GM19372 (cell line): Measurements from ENCODE around the gene ACOX2.

ENCODE experiments used
- ATAC-seq: cut with Tn5 transposase; IDR thresholded peaks from one replicate; pipeline ENCODE4 v1.9.1; 2021; ENCODE audit warnings: mild to moderate bottlenecking, low read depth, moderate library complexity; ENCODE audit not compliant: unreplicated experiment

ACOX2 gene

DNA sequence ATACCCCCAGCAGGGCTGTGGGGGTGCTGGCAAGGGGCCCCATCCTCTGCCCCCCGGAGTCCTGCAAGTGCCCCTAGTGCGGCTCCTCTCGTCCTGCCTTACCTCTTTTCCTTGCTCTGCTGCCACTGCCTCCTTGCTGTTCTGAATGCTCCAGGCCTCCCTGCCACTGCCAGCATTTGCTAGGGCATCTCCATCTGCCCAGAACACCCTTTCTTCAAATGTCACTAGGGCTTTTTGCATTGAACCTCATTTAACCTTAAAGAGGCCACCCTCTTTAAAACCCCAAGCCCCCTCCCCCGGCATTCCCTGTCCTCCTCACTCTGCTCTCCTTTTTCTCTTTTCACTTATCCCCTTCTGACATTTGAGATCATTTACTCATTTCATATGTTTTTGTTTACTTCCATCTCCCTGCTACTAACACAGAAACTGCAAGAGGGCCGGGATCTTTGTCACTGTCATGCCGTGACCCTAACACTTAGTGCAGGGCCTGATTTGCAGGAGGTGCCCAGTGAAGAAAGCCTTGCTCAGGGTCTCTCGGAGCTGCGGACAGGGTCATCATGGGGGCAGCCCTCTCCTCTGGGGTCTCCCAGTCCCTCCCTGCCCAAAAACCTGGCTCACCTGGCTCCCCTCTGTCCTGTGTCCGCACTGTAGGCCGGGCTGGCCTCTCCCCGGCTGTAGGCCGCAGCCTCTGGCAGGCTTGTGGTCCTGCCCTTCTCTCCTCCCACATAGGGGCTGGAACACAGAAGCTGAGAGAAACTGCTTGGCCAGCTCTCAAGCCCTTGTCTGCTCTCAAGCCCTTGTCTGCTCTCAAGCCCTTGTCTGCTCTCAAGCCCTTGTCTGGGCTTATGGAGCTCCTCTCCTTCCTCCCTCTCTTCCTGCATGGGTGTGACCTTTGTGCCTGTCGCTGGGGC is at the start of gene ACOX2:
Gene ACOX2 (minus strand): TSS at position 690 of the 911 bp plus-strand sequence. CDS start 2,084 bp downstream, outside the sequence.
- no peak for ATAC-seq

DNA sequence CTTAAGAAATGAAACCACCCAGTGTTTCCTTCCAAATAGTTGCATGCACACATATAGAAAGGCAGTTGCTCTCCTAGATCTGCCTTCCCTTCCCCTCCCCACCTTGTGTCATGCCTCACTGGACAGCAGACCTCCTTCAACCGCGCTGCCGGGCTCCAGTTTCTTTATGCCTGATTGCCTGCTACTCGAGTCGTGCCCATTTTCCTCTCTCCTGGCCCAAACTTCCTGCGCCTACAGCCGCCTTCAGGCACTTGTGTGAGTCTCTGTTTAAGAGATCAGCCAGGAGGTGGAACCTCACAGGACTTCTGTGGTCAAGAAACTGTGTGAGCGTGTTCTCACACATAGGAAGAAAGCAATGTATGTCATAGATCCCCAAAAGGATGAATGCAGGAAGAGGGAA is 49.0 kb upstream of the ACOX2 start:
- no peak for ATAC-seq

DNA sequence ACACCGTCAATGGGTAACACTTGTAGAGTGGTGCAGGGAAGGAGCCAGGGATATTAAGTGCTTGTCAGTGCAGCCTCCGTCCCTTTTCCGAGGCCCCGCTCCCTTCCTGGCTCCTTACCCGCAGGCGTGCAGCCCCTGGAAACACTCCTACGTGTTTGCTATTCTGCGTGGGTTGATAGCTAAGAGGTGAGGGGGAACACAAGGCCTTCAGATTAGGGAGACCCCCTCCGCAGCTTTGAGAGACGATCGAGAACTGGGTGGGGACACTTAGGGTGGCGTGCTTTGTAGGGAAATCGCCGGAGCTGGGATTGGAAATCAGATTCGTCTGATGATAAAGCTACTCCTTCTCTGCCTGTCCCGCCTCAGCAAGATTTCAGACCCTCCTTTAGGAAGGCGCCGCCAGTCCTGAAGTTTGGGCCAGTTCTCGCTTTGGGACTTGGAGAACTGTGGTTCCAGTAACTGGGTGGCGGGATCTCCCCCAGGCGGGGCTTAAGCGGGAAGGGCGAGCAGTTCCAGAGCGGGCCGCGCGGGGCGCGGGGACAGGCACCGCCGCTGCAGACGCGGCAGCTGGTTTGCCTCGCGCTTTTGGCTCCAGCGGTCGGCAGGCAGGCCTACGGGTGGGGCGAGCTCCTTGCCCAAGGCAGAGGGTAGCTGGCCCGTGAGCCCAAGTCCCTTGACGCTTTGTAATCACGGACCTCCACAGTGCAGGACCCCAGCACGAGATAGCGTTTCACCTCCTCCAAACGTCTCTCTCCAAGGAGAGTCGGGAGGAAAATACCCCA is 48.2 kb upstream of the ACOX2 start:
- ATAC-seq: peak; percentile 88

DNA sequence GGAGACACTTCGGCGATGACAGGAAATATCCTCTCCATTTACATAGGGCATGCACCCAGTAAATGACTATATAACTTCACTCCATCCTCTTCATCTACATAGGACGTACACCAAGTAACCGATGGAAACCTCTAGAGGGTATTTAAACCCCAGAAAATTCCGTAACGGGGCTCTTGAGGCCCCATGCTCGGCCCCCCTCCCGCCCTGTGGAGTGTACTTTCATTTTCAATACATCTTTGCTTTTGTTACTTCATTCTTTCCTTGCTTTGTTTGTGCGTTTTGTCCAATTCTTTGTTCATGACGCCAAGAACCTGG is 47.7 kb upstream of the ACOX2 start:
- no peak for ATAC-seq

DNA sequence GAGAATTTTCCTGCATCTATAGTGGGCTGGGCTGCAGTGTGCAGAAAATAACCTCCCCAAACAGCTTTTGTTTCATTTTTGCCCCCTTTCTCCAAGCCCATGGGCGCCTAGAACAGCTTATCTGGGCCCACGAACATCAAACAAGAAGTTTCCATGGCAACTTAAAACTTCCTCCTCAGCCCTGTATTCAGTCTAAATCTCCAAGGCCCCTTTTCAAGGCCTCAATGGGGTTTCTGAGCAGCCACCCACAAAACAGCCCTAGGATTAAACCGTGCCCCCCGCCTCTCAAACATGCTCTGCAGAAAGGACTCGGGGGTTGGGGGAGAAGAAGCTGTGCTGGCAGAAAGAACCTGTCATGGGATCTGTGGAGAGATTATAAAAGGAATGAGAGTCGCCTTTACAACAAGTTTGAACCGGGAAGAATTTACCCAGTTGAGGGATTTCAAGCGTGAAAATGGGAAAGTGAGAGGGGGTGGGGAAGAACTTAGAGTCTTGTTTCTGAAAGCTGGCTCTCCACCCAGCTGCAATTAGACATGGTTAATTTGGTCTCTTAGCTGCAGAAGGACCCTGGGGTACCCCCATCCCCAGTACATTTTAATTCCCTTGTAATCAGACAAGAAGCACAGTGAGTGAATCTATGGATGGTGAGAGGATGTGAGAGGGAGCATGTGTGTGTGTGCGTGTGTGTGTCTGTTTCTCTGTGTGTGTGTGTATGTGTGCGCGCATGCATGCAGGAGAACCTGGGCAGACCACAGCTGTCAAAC is 44.5 kb upstream of the ACOX2 start:
- ATAC-seq: no peak

- ATAC-seq: no peak
Observed at GRCh38 chr3:58580826-58581327, 43.9 kb upstream of the ACOX2 start.

DNA sequence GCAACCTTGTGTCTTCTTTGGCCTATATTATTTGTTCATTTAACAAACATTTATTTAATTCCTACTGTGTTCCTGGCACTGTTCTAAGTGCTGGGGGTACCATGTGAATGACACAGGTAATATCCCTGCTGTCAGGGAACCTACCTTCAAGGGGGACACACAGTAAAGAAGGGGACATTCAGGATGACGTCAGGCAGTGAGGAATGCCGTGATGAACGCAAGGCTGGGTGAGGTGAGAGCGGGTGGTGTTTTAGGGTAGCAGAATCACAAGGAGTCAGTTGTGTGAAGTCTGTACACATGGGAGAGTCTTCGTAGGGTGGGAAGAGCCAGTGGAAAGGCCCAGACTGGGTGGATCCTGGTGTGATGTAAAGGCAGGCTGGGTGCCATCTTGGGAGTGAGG is 41.9 kb upstream of the ACOX2 start:
- no peak for ATAC-seq

- ATAC-seq: no peak
Observed at GRCh38 chr3:58577269-58577821, 40.4 kb upstream of the ACOX2 start, which contains the start of gene FAM107A. Gene FAM107A, minus strand, starts transcription at chr3:58577391. Its CDS starts 7,531 bp downstream, at chr3:58569860.

GRCh38 chr3:58576716-58577115 is 39.7 kb upstream of the ACOX2 start:
- no peak for ATAC-seq

- ATAC-seq: no peak
Observed at GRCh38 chr3:58575971-58576652, 39.1 kb upstream of the ACOX2 start.

DNA sequence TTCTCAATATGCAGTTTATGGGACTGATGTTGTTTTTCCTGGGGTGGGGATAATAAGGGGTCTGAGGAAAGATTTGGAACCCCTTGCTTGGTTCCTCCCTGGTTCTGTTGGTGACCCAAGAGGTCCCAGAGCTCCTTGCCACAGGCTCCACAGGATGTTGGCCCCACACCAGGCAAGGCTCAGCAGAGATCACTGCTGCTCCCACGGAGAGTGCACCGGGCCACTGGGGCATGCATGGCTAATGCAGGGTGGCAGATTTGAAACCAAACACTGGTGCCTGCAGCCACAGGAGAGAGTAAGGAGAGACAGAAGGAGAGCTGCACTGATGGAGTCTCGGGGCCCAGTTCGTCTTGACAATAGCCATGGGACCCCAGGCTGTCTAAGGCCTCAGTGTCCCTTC is 37.7 kb upstream of the ACOX2 start:
- no peak for ATAC-seq

DNA sequence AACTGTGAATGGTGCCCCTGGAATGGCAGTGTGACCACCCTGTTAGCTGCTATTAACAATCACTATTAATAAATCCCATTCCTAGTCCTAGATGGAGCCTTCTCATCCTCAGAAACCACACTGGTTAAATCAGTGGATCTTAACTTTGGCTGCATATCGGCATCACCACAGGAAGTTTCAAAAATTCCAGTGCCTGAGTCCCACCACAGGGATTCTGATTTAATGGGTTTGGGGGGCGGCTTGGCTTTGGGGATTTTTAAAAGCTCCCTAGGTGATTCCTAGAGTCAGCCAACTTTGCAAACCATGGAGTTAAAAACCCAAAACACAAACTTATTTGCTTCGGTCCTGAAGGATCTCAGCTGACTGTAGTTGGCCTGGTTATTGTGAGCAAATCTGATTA is 37.1 kb upstream of the ACOX2 start:
- no peak for ATAC-seq

GRCh38 chr3:58573640-58574039 is 36.6 kb upstream of the ACOX2 start:
- no peak for ATAC-seq

- ATAC-seq: no peak
Observed at GRCh38 chr3:58572634-58573230, 35.7 kb upstream of the ACOX2 start.

- ATAC-seq: no peak
Observed at GRCh38 chr3:58572013-58572633, 35.1 kb upstream of the ACOX2 start.

DNA sequence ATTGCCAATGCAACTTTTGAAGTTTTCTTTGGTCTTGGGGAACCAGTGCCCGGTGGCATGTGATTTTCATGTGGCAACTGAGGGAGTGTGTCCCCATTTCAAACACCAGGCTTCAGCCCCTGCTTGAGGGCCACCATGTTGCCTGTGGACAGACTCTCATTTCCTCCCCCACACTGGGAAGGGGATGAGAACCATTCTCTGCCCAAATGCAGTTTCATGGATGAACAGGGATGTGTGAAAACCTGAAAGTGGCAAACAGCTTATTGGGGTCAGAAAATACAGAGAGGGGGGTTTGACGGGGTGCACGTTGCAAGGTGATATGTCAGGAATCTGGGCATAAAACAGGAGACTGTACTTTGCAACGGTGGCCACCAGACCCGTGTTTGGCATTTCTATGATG is 33.9 kb upstream of the ACOX2 start:
- no peak for ATAC-seq

GRCh38 chr3:58569287-58570001 is 32.5 kb upstream of the ACOX2 start:
- ATAC-seq: no peak

- ATAC-seq: no peak
Observed at GRCh38 chr3:58568572-58569286, 31.7 kb upstream of the ACOX2 start.
